Activated gamma-delta T cell treated with anti-CD3 and anti-CD28 coated beads, Interleukin-2, amount 50 U/mL, for 16 hours (primary cell): Measurements from ENCODE around the gene BRD1.
"Not testable (repeated sequence)": the region's sequence is repeated elsewhere in the genome, so short reads cannot be mapped to it uniquely, and the experiment has no call there.

Source experiments
- DNase-seq: peaks from one replicate; pipeline ENCODE4 v3.0.0-alpha.2; 2020; ENCODE audit warnings: low read depth

Gene BRD1

DNA sequence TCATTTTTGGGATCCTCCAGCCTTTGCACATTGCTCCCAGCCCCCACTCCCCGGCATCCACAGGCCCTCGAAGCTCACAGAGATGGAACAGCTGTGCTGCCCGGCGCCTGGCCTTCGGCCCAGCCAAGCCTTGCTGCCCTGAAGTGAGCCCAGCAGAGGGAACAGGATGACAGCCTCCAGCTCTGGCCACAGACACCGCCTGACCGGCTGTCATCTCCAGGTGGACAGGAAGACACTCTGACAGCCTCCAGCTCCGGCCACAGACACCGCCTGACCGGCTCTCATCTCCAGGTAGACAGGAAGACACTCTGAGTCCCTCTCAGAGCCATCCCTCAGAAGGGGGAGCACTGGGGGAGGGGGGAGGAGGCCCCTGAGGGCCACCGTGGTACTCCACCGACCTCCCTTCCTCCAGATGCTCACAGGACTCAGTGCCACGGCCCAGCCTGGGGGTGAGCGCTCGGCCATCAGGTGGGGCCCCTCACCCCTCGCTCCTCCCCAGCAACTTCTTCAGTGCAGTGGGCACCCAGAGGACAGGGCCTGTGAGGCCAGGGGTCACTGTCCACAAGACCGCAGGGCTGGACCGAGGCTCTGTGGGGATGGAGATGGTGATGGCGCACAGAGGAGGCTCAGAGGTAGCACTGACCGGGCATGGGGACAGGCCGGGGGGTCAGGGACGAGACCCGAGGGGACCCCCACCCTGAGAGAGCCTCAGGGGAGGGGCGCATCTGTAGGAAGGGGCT, 58.6 kb downstream of the BRD1 start:
- no peak for DNase-seq

- no peak for DNase-seq
These were observed 59.4 kb downstream of the BRD1 start for GRCh38 chr22:49768077-49768910.

DNA sequence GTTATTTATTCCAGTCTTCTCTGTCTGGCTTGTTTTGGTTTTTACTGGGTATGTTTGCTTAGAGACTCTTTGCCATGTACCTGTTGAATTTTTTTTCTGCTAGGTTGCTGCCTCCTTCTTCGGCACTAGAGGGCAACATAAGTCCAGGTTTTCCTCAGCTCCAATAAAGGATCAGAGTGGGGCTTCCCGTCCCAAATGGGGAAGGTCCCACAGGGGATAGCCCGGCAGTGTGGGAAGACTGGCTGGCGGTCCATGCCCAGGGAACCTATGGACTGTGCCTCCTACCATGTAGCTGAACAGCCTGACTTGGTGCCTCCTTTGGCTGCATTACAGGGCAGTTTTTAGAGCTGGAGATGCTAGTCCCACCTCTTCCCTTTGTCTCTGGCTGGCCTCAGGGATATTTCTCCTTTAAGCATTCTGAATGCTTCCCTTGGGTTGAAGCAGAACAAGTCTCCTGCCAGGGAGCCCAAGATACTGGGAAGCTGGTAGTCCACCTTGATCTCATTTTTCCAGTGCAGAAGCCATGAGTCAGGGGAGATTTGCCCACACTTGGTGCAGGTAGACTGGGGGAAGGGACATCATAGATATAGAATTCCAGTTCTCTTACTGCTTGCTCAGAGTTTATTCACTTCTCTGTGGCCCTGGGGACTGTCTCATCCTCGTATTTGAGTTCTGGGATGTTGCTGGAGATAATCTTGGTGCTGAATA, 60.2 kb downstream of the BRD1 start:
- DNase-seq, result no peak

GRCh38 chr22:49765951-49766350, 61.7 kb downstream of the BRD1 start:
- no peak for DNase-seq

DNA sequence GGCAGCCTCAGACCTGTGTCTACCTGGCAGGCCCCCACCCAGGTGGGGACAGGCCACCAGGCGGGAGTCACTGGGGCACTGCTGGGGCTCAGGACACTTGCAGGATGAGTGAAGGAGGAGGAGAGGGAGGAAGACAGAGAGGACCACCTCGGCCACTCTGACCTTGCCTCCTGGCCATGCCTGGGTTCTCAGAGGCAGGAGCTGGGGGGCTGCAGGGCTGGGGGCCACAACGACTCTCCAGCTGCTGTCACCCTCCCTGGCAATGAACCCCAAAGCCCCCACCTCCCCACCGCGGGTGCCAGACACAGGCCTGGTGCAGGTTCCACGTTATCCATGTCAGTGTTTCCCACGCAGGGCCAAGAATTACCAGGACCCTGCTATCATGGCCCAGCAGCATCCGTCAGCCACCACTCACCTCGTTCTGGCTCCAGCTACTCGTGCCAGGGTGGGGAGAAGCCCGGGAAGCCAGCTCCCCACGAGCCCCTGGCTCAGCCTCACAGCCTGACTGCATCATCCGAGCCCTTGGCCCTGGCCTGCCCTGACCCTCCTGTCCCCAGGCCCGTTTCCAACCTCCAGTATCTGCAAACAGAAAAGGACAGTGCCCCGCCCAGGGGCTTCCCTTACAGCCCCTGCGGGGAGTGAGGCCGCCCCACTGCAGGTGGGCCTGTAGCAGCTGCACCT, 62.4 kb downstream of the BRD1 start:
- no peak for DNase-seq

DNA sequence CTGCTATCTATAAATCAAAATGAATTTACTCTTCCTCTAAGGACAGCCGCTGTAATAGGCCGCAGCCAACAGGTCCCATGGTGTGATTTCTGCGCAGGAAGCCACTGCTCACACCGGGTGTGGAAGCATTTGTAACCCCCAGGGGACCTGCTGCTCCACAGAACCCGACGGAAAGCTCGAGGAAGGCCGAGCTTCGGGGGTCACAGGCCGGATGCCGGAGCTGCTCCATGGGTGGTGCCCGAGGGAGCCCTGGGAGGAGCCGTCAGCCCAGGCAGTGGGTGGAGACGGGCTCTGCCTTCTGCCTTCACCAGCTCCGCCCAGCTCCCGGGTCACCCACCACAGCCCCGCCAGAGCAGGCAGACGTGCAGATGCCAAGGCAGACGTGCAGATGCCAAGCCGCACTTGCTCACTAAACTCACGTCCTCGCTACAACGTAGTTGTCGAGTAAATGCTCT, 63.5 kb downstream of the BRD1 start:
- DNase-seq, result no peak

GRCh38 chr22:49763696-49764095, 64.0 kb downstream of the BRD1 start:
- no peak for DNase-seq

DNA sequence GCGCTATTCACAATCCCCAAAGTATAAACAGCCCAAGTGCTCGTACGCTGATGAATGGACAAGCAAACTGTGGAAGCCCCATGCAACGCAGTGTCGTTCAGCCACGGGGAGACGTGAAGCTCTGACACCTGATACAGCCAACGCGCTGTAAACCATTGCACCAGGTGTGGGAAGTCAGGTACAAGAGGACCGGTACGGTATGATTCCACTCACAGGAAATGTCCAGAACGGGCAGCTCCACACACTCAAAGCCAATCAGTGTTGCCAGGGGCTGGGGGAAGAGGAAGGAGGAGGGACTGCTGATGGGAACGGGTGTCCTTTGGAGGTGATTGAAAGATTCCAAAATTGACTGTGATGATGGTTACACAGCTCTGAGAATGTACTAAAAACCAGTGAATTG, 64.5 kb downstream of the BRD1 start:
- DNase-seq, result no peak

DNA sequence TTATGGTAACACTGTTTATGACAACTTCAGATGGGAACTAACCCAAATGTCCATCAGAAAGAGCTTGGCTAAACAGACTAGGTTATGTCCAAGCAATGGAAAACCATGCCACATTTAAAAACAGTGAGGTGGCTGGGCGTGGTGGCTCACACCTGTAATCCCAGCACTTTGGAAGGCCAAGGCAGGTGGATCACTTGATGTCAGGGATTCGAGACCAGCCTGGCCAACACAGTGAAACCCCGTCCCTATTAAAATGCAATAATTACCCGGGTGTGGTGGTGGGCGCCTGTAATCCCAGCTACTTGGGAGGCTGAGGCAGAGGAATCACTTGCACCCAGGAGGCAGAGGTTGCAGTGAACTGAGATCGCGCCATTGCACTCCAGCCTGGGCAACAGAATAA, 65.1 kb downstream of the BRD1 start:
- not testable (repeated sequence) for DNase-seq

DNA sequence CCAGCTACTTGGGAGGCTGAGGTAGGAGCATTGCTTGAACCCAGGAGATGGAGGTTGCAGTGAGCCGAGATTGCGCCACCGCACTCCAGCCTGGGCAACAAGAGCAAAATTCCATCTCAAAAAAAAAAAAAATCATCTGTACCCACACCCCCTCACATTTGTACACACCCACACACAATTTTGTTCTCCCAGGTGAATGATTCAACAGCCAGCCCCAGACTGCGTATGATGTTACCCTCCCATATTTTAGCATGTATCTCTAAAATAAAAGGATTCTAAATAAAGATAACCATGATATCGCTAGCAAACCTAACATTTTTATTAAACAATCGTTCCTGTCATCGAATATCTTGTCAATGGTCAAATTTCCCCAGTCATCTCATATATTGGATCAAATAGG, 65.8 kb downstream of the BRD1 start:
- DNase-seq, result no peak

- no peak for DNase-seq
These were observed 66.8 kb downstream of the BRD1 start for GRCh38 chr22:49760630-49761571.

GRCh38 chr22:49760280-49760629, 67.4 kb downstream of the BRD1 start:
- DNase-seq, result no peak

GRCh38 chr22:49756676-49757075, 71.0 kb downstream of the BRD1 start:
- no peak for DNase-seq

- DNase-seq, result no peak
These were observed 71.5 kb downstream of the BRD1 start for GRCh38 chr22:49756201-49756600.

GRCh38 chr22:49755631-49756001, 72.1 kb downstream of the BRD1 start:
- no peak for DNase-seq

DNA sequence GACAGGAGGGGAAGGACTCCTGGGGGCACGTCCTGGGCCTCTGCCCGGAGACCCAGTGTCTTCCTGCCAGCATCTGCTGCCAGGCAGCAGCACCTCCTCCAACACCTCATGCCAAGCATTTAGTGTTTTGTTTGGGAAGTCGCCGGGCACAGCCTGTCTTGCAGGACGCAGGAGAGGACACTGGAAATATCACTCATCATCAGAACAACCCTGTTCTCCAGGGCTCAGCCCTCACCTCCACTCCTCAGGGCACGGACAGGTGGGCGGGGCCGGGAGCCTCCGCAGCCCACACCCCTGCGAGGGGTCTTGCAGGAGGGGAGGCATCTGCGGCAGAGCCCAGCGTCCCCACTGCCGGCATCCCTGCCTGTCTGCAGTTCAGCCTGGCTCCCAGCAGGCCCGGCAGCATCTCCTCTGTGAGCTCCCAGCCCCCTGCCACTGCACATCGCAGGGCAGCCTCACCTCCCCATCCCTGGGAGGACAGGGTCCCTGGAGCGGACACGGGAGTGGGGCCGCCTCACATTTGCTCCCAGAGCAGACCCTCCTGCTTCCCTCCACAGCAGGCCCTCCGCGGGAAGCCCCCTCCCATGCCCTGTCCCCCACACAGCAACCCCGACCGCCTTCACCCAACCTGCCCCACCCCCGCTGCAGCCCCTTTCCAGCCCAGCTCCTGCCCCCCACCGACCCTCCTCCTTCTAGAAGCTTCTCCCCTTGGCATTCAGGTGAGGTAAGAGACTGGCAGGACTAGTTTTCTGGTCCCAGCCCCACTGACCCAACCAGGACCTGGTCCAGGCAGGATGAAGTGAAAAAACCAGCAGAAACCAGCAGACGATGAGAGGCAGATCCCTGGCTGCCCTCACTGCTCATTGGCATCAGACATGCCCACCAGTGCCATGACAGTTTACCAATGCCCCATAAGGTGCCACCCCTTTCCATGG, 72.7 kb downstream of the BRD1 start:
- DNase-seq, result no peak

DNA sequence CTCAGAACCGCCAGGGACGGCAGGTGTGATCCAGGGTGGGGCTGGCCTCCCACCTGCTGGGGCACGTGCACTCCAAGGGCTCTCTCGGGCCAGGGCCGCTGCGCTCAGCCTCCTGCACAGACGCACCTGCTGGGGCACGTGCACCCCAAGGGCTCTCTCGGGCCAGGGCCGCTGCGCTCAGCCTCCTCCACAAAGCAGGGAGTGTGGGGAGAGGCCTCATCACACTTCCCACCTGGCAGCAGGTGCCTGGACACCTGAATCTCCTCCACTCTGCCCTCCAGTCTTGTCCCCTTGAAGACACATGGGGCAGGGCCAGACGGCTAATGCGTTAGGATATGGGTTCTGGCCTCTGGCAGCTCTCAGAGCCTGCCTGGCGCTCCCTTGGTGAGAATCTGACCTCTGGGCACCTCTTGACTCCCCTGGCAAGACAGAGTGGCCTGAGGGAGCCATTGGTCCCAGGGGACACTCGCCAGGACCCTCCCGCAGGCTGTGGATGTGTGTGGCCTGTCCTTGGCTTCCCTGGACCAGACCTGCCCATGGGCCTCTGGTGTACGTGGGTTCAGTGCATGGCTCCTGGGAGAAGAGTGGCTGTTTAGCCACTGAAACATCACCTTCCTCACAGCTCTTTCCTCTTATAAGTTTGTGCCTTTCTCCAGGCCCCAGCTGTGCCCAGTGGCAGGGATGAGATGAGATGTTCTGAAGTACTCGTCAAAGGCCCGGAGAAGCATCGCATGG, 73.5 kb downstream of the BRD1 start:
- DNase-seq, result no peak

GRCh38 chr22:49753276-49753890, 74.3 kb downstream of the BRD1 start:
- no peak for DNase-seq

GRCh38 chr22:49752598-49753091, 75.0 kb downstream of the BRD1 start:
- DNase-seq, result no peak
